Femur (tissue), 1 donor: Measurements from ENCODE around the gene RAD50.

Experiments used
- DNase-seq: peaks from one replicate; pipeline ENCODE4 v3.0.0-alpha.2; 2017

The RAD50 gene

GRCh38 chr5:132639706-132640130, 82.9 kb downstream of the RAD50 start:
- DNase-seq, result no peak

GRCh38 chr5:132640613-132641012, 83.8 kb downstream of the RAD50 start:
- no peak for DNase-seq

DNA sequence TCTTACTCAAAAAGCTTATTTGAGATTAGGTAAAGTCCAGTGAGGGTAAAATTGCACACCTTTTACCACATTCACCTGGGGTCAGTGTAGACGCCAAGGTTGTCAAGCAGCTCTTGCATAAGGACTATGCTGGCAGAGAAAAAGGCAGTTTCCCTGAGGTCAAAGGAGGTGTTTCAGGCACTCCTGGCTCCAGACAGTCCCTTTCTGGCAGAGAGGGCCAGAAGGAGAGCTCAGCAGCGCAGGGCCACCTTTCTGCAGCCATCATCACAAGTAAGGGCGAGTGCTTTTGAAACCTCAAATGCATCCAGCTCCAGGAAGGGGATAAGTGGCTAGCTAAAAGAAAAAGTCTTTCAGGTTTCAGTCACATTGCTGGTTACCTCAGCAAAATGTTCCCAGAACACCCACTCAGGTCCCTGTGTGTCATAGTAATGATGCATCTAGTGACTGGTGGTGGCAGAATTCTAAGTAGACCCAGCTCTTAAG, 84.5 kb downstream of the RAD50 start:
- DNase-seq, result no peak

DNA sequence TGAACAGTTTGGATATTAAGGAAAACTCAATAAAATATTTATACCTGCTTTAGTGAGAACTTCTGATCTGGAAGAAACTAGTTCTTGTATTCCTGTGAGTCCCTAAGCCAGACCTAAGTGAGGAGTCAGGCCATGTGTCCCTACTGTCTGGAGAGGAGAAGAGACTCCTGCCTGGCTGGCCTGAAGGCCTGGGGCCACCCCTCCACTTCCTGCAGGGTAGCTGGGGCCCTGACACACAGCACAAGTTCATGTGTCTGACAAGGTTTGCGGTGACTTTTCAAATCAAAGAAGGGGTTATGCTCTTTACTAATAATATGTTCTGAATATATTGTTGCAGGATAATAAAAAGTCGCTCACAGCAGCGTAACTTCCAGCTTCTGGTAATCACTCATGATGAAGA, 85.1 kb downstream of the RAD50 start:
- no peak for DNase-seq

GRCh38 chr5:132644177-132644576, 87.4 kb downstream of the RAD50 start:
- DNase-seq, result no peak

DNA sequence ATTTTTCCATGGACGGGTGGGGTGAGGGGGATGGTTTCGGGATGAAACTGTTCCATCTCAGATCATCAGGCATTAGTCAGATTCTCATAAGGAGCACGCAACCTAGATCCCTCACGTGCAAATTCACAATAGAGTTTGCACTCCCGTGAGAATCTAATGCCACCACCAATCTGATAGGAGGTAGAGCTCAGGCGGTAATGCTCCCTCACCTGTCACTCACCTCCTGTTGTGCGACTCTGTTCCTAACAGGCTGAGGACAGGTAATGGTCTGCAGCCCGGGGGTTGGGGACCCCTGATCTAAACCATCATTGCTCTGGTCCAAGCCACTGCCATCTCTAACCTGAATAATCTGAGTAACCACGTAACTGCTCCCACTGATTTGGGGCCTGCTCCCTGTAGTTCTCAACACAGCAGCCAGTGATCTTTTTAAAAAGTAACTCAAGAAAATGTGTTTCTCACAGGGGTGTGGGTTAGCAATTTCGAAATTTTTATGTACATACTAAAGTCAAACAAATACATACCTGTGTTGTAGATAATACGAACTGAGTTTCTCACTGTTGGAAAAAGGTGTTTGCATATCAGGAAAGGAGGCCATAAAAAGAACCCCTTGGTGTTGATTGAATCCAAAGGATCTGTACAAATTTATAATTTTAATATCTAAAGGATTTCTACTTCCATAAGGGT, 89.9 kb downstream of the RAD50 start:
- DNase-seq, result no peak

DNA sequence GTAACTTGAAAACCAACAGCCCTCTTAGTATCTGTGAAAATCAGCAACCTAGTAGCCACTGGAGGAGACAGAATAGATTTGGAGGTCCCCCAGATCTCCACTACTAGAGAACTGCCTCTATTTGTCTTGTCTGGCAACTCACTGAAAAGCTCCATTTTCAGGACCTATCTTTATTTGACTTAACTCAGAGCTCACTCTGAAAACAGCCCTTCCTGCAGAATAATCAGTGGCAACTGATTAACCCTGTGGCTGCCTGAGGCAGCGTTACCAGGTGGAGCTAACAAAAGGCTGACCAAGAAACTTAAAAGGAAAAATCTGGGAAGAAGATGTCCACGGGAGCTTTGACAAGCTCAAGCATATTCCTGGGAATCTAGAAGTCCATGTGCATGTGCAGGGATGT, 90.7 kb downstream of the RAD50 start:
- no peak for DNase-seq

DNA sequence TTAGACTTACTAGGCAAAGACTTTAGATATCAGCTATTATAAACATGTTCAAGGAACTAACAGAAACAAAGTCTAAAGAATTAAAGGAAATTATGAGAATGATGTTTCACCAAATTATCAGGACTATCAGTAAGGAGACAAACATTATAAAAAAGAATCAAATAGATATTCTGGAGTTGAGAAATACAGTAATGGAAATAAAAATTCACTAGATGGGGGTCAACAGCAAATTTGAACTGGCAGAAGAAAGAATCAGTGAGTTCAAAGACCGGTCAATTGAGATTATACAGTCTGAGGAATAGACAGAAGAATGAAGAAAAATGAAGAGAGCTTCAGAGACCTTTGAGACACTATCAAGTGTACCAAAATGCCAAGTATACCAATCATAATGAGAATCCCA, 91.6 kb downstream of the RAD50 start:
- no peak for DNase-seq

DNA sequence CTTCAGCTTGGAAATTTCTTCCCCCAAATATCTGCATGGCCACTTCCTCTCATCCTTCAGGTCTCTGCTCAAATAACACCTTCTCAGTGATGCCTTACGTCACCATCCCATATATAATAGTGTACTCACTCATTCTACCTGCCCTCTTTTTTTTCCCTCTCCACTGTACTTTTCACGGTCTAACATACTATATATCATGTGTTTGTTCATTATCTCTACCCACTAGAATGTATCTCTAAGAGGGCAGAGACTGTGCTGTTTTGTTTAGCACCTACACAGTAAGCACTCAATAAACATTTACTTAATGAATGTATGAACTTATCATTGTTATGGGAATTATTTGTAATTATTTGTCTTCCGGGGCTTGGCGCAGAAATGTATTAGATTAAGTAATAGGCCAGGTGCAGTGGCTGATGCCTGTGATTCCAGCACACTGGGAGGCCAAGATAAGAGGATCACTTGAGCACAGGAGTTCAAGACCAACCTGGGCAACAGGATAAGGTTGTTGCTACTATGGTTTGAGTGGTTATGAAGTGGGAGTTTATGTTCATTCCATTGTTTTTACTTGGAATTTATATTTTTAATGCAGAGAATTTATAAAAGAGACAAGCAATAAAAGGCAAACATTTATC, 95.2 kb downstream of the RAD50 start:
- no peak for DNase-seq

DNA sequence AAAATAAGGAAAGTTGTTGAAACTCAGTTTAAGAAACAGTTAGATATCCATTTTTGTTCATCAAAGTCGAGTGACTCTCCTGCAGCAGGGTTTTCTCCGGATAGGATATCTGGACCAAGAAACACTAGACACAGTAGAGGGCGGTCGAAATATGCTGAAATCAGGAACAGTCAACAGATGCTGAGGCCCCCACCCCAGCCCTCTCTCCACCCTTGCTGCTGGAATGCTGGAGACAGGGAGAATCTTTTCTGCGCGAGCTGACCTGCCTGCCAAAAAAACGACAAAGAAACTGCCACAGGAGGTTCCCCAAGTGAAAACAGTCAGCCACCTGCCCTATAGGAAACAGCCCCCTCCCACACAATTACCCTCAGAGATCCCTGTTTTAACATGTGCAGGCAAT, 96.9 kb downstream of the RAD50 start:
- no peak for DNase-seq

- no peak for DNase-seq
Measured at GRCh38 chr5:132655821-132656773, 99.3 kb downstream of the RAD50 start.

GRCh38 chr5:132656774-132657355, 100.1 kb downstream of the RAD50 start:
- no peak for DNase-seq

GRCh38 chr5:132657676-132658380, 101.1 kb downstream of the RAD50 start, which contains the start of gene IL13:
IL13 (plus strand) TSS chr5:132658173; CDS start chr5:132658187, 14 bp downstream.
- DNase-seq, result no peak

DNA sequence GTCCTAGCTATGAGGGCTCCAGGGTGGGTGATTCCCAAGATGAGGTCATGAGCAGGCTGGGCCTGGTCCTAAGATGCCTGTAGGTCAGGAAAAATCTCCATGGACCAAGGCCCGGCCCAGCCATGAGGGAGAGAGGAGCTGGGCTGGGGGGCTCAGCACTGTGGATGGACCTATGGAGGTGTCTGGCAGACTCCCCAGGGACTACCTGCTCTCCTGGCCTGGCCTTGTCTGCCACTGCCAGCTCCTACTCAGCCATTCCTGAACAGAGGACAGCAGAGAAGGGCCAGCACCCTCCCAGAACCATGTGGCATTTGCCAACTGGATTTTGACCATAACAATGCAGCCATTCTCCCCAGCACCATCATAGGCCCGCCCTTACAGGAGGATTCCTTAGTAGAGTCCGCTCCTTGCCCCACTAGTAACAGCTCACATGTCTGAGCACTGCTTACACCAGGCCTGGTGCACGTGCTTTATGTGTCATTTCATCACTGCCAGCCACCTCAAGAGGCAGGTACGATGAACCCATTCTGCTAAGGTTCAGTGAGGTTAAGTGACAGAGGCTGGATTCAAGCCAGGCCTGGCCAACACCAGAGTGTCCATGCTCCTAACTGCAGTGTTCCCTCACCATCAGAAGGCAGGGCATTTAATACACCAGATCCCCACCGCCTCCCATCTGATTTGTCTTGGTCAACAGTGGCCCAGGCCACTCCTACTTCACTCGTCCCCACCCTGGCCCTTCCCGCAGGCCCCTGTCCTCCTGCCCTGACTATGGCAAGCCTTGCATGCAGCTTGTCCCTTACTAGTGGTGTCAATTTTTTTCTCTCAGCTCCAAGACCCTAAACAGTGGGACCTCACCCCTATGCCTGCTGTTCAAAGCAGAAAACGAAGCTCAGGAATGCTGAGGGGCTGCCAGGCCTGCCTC, 101.9 kb downstream of the RAD50 start:
- DNase-seq, result no peak

DNA sequence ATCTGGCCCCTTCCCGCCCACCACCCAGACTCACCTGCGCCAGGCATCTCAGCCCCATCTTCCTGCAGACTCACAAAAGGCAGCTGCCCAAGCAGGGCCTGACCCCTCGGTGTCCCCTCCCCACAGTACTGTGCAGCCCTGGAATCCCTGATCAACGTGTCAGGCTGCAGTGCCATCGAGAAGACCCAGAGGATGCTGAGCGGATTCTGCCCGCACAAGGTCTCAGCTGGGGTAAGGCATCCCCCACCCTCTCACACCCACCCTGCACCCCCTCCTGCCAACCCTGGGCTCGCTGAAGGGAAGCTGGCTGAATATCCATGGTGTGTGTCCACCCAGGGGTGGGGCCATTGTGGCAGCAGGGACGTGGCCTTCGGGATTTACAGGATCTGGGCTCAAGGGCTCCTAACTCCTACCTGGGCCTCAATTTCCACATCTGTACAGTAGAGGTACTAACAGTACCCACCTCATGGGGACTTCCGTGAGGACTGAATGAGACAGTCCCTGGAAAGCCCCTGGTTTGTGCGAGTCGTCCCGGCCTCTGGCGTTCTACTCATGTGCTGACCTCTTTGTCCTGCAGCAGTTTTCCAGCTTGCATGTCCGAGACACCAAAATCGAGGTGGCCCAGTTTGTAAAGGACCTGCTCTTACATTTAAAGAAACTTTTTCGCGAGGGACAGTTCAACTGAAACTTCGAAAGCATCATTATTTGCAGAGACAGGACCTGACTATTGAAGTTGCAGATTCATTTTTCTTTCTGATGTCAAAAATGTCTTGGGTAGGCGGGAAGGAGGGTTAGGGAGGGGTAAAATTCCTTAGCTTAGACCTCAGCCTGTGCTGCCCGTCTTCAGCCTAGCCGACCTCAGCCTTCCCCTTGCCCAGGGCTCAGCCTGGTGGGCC, 103.1 kb downstream of the RAD50 start:
- DNase-seq, result no peak

DNA sequence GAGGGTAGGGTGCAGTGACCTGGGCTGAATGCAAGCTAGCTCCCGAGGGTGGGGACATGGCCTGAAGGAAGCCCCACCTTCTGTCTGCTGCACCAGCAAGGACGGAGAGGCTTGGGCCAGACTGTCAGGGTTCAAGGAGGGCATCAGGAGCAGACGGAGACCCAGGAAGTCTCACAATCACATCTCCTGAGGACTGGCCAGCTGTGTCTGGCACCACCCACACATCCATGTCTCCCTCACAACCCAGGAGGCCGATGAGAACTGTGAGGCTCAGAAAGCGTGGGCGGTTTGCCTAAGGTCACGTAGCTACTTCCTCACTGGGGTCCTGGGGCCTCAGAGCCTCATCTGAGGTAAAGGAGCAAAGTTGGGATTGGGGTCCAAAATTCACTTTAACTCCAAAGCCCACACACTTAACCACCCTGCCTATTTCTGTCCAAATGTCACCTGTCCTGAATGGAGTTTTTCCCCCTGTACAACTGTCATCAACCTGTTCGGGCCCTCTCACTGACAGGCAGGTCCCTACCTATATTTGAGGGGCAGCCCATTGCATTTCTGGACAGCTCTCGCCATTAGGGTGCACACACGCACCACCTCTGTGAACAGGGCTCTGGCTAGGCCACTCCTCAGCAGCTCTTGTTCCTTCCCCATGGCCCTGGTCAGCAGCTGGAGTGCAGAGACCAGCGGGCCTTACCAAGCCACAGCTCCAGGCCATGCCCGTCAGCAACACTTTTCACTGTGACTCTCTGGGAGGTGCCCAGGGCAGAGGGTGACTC, 104.6 kb downstream of the RAD50 start:
- no peak for DNase-seq

DNA sequence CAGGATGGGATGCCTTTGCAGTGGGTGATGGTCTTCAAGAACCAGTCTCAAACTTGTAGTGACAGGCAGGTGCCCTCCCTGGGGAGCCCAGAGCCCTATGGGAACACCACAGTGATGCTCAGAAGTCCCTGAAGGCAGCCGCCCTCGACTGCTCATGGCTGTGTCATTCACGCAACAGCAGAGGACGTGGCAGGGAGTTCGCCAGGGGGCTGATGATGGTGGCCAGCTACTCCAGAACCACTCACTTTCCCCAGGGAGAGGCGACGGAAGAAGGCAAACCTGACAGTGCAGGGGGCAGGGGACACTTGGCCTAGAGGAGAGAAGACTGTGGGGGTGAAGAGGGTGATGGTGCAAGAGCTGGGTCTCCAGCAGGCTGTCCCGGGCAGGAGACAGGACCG, 105.2 kb downstream of the RAD50 start:
- DNase-seq, result no peak

- no peak for DNase-seq
Measured at GRCh38 chr5:132662925-132663770, 106.4 kb downstream of the RAD50 start.
